GM13977 (cell line): ENCODE data around the gene FMO5.
"Not testable (repeated sequence)": the region's sequence is repeated elsewhere in the genome, so short reads cannot be mapped to it uniquely, and the experiment has no call there.

Experiments
- DNase-seq: peaks from one replicate; pipeline ENCODE4 v3.0.0; 2012; ENCODE audit warnings: low spot score
- in situ Hi-C: fragments of 300-500 bp; cut with MboI; formaldehyde crosslinking; loops from one replicate; pipeline ENCODE4 v1.12.0; 2022; ENCODE audit warnings: low sequenced_read_pairs, low pct_unique_long_range_greater_than_20kb, mixed read lengths, inconsistent platforms; ENCODE audit not compliant: unreplicated experiment
- TF ChIP-seq, protein P1 (sequence below): IDR thresholded peaks from 2 replicates; pipeline ENCODE4 v1.5.1; 2012; ENCODE audit warnings: mild to moderate bottlenecking, control low read depth; ENCODE audit not compliant: insufficient read depth; ENCODE audit errors: extremely low read depth, missing control alignments

Gene FMO5

DNA sequence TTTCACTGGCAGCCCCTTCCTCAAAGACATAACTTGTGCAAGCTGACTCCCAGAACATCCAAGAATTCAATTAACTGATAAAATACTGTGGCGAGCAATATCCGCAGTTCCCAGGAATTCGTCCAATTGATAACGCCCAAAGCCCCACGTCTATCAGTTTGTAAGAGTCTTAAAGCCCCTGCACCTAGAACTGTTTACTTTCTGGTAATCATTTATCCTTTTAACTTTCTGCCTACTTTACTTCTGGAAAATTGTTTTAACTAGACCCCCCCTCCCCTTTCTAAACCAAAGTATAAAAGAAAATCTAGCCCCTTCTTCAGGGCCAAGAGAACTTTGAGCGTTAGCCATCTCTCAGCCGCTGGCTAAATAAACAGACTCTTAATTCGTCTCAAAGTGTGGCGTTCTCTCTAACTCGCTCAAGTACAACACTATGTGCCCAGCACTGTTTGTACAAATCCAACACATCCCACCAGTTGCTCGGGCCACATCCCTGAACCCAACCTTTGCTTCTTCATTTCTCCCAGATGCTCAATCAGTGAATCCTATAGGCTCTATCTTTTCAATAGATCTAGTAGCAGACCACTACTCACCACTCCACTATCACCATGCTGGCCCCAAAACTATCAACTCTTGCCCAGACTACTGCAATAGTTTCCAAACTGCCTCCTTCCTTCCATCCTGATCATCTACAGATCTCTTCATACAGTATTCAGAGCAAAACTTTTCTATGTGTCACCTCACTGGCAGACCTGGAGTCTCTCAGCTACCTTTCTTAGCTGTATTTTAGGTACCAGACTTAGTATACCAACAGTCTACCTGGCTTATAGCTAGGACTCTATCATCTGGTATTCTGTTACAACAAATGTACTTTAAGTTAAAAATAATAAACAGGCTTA, 14.0 kb upstream of the FMO5 start:
- no peak for DNase-seq
- TF ChIP-seq, protein P1, sequence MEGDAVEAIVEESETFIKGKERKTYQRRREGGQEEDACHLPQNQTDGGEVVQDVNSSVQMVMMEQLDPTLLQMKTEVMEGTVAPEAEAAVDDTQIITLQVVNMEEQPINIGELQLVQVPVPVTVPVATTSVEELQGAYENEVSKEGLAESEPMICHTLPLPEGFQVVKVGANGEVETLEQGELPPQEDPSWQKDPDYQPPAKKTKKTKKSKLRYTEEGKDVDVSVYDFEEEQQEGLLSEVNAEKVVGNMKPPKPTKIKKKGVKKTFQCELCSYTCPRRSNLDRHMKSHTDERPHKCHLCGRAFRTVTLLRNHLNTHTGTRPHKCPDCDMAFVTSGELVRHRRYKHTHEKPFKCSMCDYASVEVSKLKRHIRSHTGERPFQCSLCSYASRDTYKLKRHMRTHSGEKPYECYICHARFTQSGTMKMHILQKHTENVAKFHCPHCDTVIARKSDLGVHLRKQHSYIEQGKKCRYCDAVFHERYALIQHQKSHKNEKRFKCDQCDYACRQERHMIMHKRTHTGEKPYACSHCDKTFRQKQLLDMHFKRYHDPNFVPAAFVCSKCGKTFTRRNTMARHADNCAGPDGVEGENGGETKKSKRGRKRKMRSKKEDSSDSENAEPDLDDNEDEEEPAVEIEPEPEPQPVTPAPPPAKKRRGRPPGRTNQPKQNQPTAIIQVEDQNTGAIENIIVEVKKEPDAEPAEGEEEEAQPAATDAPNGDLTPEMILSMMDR = no peak
- in situ Hi-C loops = no loop called here

GRCh38 chr1:147238053-147238902, 13.1 kb upstream of the FMO5 start:
- TF ChIP-seq, protein P1 = no peak
- in situ Hi-C loops = no loop called here
- no peak for DNase-seq

GRCh38 chr1:147236959-147237791, 12.0 kb upstream of the FMO5 start:
- no peak for DNase-seq
- TF ChIP-seq, protein P1 = no peak
- in situ Hi-C loops = no loop called here

DNA sequence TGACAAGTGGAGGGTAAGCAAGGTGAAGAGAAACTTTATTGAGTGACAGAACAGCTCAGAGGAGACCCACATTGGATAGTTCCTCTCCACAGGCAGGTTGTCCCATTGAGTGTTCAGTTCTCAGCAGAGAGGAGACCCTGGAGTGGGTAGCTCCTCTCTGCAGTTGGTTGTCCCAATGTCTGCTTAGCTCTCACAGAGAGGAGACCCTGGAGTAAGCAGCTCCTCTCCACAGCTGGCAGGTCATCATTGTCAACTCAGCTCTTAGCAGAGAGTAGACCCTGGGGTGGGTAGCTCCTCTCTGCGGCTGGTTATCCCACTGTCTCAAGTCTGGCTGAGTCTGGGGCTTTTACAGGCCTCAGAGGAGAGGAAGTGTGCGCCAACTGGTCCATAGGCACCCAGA, 11.3 kb upstream of the FMO5 start:
- TF ChIP-seq, protein P1 = no peak
- no peak for DNase-seq
- in situ Hi-C loops = no loop called here

DNA sequence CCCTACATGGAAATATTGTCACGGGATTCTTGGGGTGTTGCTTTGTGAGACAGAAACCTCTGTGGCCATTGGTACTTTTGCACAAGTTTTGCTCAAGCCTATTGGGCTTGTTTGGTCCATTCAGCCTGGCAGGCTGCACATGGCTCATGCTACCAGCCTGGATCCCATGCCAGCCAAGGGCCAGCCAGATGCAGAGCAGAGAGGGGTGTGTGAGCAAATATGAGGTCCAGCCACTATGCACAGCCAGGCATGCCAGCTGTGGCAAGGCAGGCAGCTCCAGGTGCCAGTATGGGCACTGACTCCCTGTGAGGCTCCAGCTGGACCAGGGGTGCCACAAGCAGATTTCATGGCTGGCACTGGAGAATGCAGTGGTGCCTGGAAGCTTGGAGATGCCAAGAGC, 10.7 kb upstream of the FMO5 start:
- no peak for DNase-seq

GRCh38 chr1:147233903-147234302, 8.8 kb upstream of the FMO5 start:
- DNase-seq, in situ Hi-C loops: not testable (repeated sequence)

More for the DNA sequence above, 10.7 kb upstream of the FMO5 start:
- in situ Hi-C loops = no loop called here
- TF ChIP-seq, protein P1 = no peak

- in situ Hi-C loops, DNase-seq: not testable (repeated sequence)
These were observed 5.9 kb upstream of the FMO5 start for GRCh38 chr1:147231032-147231431.
